ENCODE results near the gene LCN2. TPM values are rescaled to one million over a fixed set of nuclear protein-coding genes. Genes with fewer than 3 reads are reported as not detected.
"Not testable (repeated sequence)": the region's sequence is repeated elsewhere in the genome, so short reads cannot be mapped to it uniquely, and the experiment has no call there.

The LCN2 gene
- total RNA-seq, 1 experiment from 2014 or later = 1.0 TPM

GRCh38 chr9:128129976-128130590 is 19.2 kb upstream of the LCN2 start:
- H3K36me3 ChIP-seq (ENCODE audit: control insufficient read depth, insufficient read depth, low read length); DNase-seq (ENCODE audit: low read depth, low spot score); intact Hi-C loops (cut with micrococcal nuclease; ENCODE audit: unreplicated experiment); H3K27ac ChIP-seq (ENCODE audit: low read length); ATAC-seq; H3K27me3 ChIP-seq (ENCODE audit: control insufficient read depth, insufficient read depth, low read length); H3K9me3 ChIP-seq (ENCODE audit: control insufficient read depth, insufficient read depth, low read depth, low read length); CTCF ChIA-PET; H3K4me3 ChIP-seq (ENCODE audit: low read depth in 2 of 2, low read length in 2 of 2); in situ Hi-C loops (cut with HindIII; ENCODE audit: low pct_unique_long_range_greater_than_20kb, low sequenced_read_pairs); H3K4me1 ChIP-seq (ENCODE audit: control insufficient read depth, insufficient read depth, low read length); POLR2A ChIA-PET; BruUV-seq (replicated peaks): not testable (repeated sequence)
- peak; percentile 56 for TF ChIP-seq CTCF (IDR thresholded peaks at IDR 0.05)

DNA sequence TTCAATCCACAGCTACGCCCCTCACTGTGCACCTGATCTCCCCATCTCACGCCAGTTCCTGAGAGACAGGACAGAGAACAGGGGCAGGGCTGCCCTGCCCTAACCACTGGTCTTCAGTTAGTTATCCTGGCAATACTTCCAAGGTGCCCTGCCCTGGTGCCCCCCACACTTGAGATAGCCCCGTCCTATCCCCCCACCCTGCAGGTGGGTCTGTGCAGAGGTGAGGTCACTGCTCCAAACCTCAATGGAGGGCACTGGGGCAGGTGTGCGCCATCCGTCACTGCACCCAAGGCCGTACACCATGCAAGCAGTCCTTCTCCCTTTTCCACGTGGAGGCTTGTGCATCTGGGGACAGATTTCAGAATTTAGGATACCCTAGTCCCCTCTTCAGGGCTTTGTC is 18.6 kb upstream of the LCN2 start:
- CTCF ChIA-PET; H3K4me1 ChIP-seq (ENCODE audit: control insufficient read depth, insufficient read depth, low read length); ATAC-seq; H3K9me3 ChIP-seq (ENCODE audit: control insufficient read depth, insufficient read depth, low read depth, low read length); intact Hi-C loops (cut with micrococcal nuclease; ENCODE audit: unreplicated experiment); H3K4me3 ChIP-seq (ENCODE audit: low read depth in 2 of 2, low read length in 2 of 2); H3K27me3 ChIP-seq (ENCODE audit: control insufficient read depth, insufficient read depth, low read length); DNase-seq (ENCODE audit: low read depth, low spot score); BruUV-seq (replicated peaks); in situ Hi-C loops (cut with HindIII; ENCODE audit: low pct_unique_long_range_greater_than_20kb, low sequenced_read_pairs); H3K36me3 ChIP-seq (ENCODE audit: control insufficient read depth, insufficient read depth, low read length); H3K27ac ChIP-seq (ENCODE audit: low read length): not testable (repeated sequence)
- POLR2A ChIA-PET = interaction anchor here (0.7 kb wide), 1 partner anchor 54 kb away, joined by 4 read pairs; no protein-coding TSS in a partner anchor

DNA sequence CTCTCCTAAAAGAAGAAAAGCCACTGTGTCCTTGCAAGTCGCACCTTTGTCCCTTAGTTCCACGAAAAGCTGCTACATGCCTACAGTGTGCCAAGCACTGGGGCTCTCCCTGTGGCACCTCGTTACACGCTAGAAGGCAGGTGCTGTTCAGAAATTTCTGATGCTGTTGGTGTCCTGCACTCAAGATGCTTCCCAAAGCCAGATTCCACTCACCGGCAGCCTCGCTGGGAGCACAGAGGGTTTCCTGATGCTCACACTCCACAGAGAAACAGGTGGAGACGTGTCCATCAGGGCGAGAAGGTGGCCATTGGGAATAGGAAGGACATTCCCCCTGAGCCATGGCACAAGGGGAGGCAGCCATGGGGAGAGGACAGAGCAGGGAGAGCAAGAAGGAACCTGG is 17.9 kb upstream of the LCN2 start:
- intact Hi-C loops (cut with micrococcal nuclease; ENCODE audit: unreplicated experiment); H3K27me3 ChIP-seq (ENCODE audit: control insufficient read depth, insufficient read depth, low read length); H3K4me1 ChIP-seq (ENCODE audit: control insufficient read depth, insufficient read depth, low read length); in situ Hi-C loops (cut with HindIII; ENCODE audit: low pct_unique_long_range_greater_than_20kb, low sequenced_read_pairs); BruUV-seq (replicated peaks); H3K9me3 ChIP-seq (ENCODE audit: control insufficient read depth, insufficient read depth, low read depth, low read length); H3K36me3 ChIP-seq (ENCODE audit: control insufficient read depth, insufficient read depth, low read length); DNase-seq (ENCODE audit: low read depth, low spot score); H3K27ac ChIP-seq (ENCODE audit: low read length); H3K4me3 ChIP-seq (ENCODE audit: low read depth in 2 of 2, low read length in 2 of 2); CTCF ChIA-PET; ATAC-seq: not testable (repeated sequence)
- POLR2A ChIA-PET = interaction anchor here (0.7 kb wide), 1 partner anchor 54 kb away, joined by 4 read pairs; no protein-coding TSS in a partner anchor

- H3K9me3 ChIP-seq (ENCODE audit: control insufficient read depth, insufficient read depth, low read depth, low read length); H3K4me1 ChIP-seq (ENCODE audit: control insufficient read depth, insufficient read depth, low read length); DNase-seq (ENCODE audit: low read depth, low spot score); H3K27me3 ChIP-seq (ENCODE audit: control insufficient read depth, insufficient read depth, low read length); H3K27ac ChIP-seq (ENCODE audit: low read length); H3K4me3 ChIP-seq (ENCODE audit: low read depth in 2 of 2, low read length in 2 of 2); H3K36me3 ChIP-seq (ENCODE audit: control insufficient read depth, insufficient read depth, low read length); BruUV-seq (replicated peaks); ATAC-seq; intact Hi-C loops (cut with micrococcal nuclease; ENCODE audit: unreplicated experiment); POLR2A ChIA-PET; CTCF ChIA-PET; in situ Hi-C loops (cut with HindIII; ENCODE audit: low pct_unique_long_range_greater_than_20kb, low sequenced_read_pairs): not testable (repeated sequence)
Observed at GRCh38 chr9:128132139-128132538, 17.1 kb upstream of the LCN2 start.

DNA sequence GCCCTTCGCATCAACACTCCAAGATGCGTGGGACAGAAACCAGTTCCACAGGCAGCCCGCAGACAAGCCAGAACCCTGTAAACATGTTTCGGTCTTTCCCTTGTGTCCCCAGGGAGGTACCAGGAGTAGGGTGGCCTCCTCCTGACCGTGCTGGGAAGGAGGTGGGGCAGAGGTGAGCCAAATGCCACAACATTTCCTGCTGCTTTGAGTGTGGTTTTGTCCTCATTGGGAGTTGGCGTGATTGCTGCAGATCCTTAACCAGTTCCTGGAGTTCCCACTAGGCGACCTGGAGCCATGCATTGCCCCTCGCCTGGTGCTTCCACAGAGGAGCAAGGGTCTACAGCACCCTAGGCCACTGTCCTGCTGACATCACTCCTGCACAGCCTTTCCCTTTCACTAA is 13.7 kb upstream of the LCN2 start:
- CTCF ChIA-PET; ATAC-seq; H3K9me3 ChIP-seq (ENCODE audit: control insufficient read depth, insufficient read depth, low read depth, low read length); DNase-seq (ENCODE audit: low read depth, low spot score); H3K4me1 ChIP-seq (ENCODE audit: control insufficient read depth, insufficient read depth, low read length); intact Hi-C loops (cut with micrococcal nuclease; ENCODE audit: unreplicated experiment); BruUV-seq (replicated peaks); H3K27ac ChIP-seq (ENCODE audit: low read length); H3K27me3 ChIP-seq (ENCODE audit: control insufficient read depth, insufficient read depth, low read length); POLR2A ChIA-PET; in situ Hi-C loops (cut with HindIII; ENCODE audit: low pct_unique_long_range_greater_than_20kb, low sequenced_read_pairs); H3K4me3 ChIP-seq (ENCODE audit: low read depth in 2 of 2, low read length in 2 of 2); H3K36me3 ChIP-seq (ENCODE audit: control insufficient read depth, insufficient read depth, low read length): not testable (repeated sequence)

Data from Panc1 (cell line).